Fibroblast of skin of abdomen (primary cell): ENCODE results near the gene MGAT1. TPM values are rescaled to one million over a fixed set of nuclear protein-coding genes. Genes with fewer than 3 reads are reported as not detected.
"Not testable (repeated sequence)": the region's sequence is repeated elsewhere in the genome, so short reads cannot be mapped to it uniquely, and the experiment has no call there.

Experiments
- DNase-seq: peaks from one replicate; pipeline ENCODE4 v3.0.0-alpha.2; 2013
- polyA plus RNA-seq, 2 experiments: library from polyadenylated mRNA; unstranded; fragments of 120-200 nt; gene quantifications; one replicate each; pipeline ENCODE4 v1.2.1, GENCODE V29; 2013; ENCODE audit not compliant: insufficient read length in 2 of 2

Gene MGAT1
- 110 TPM for polyA plus RNA-seq (2013, experiment 1 of 2; ENCODE audit: insufficient read length)
- polyA plus RNA-seq (2013, experiment 2 of 2; ENCODE audit: insufficient read length): 113 TPM

- peak; percentile 83 for DNase-seq
These were observed at the start of gene MGAT1 for GRCh38 chr5:180802325-180803180. MGAT1 (minus strand) TSS chr5:180802806; CDS start chr5:180792971, 9,835 bp downstream.

GRCh38 chr5:180850434-180851078, 48.0 kb upstream of the MGAT1 start:
- no peak for DNase-seq

GRCh38 chr5:180849827-180850226, 47.2 kb upstream of the MGAT1 start:
- no peak for DNase-seq

- DNase-seq: no peak
These were observed 46.3 kb upstream of the MGAT1 start for GRCh38 chr5:180848878-180849277.

GRCh38 chr5:180848265-180848664, 45.7 kb upstream of the MGAT1 start:
- no peak for DNase-seq

GRCh38 chr5:180847026-180847425, 44.4 kb upstream of the MGAT1 start:
- no peak for DNase-seq

GRCh38 chr5:180844858-180845257, 42.3 kb upstream of the MGAT1 start:
- DNase-seq: no peak

- no peak for DNase-seq
These were observed 41.8 kb upstream of the MGAT1 start for GRCh38 chr5:180844432-180844831.

- DNase-seq: no peak
These were observed 37.3 kb upstream of the MGAT1 start for GRCh38 chr5:180839935-180840334.

GRCh38 chr5:180839227-180839626, 36.6 kb upstream of the MGAT1 start:
- DNase-seq: no peak

- no peak for DNase-seq
These were observed 34.9 kb upstream of the MGAT1 start for GRCh38 chr5:180837478-180837877.

GRCh38 chr5:180832638-180833068, 30.0 kb upstream of the MGAT1 start:
- no peak for DNase-seq

- DNase-seq: peak; percentile 68
These were observed 28.8 kb upstream of the MGAT1 start for GRCh38 chr5:180831139-180832093.

- peak; percentile 34 for DNase-seq
These were observed 27.9 kb upstream of the MGAT1 start for GRCh38 chr5:180830253-180831138.

GRCh38 chr5:180829726-180830125, 27.1 kb upstream of the MGAT1 start:
- DNase-seq: no peak

- not testable (repeated sequence) for DNase-seq
These were observed 26.3 kb upstream of the MGAT1 start for GRCh38 chr5:180828756-180829531.

- not testable (repeated sequence) for DNase-seq
These were observed 24.8 kb upstream of the MGAT1 start for GRCh38 chr5:180827374-180827773.

- DNase-seq: peak; percentile 77
These were observed 23.3 kb upstream of the MGAT1 start for GRCh38 chr5:180825768-180826525.

GRCh38 chr5:180824630-180825476, 22.2 kb upstream of the MGAT1 start:
- DNase-seq: no peak
